Panc1 (cell line): ENCODE results near the gene FEV.

Experiments
- POLR2AphosphoS5 ChIP-seq: IDR thresholded peaks from 2 replicates; pipeline ENCODE4 v1.6.1; 2012; ENCODE audit warnings: mild to moderate bottlenecking, low read depth, low read length, moderate library complexity
- TF ChIP-seq, protein P1 (sequence below): fragments of 450-650 bp; IDR thresholded peaks from 2 replicates; pipeline ENCODE4 v1.5.1; 2017; ENCODE audit warnings: mild to moderate bottlenecking

DNA sequence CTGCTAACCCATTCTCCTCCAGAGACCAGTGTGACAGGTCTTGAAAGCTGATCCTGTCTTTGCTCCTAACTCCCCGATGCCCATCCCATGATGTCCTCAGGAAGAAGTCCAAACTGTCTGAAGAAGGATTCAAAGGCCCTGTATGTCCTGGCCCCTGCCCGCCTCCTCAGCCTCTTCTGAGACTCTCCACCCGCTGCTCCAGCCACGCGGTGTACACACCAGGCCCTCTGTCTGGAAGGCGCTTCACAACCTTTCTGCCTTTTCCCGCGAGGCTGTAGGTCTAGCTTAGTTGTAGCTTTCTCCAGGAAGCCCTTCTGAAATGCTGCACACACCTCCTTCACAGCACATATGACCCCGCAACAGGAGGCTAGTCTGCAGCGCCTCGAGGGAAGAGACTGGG, 31.7 kb upstream of the FEV start:
- TF ChIP-seq, protein P1, sequence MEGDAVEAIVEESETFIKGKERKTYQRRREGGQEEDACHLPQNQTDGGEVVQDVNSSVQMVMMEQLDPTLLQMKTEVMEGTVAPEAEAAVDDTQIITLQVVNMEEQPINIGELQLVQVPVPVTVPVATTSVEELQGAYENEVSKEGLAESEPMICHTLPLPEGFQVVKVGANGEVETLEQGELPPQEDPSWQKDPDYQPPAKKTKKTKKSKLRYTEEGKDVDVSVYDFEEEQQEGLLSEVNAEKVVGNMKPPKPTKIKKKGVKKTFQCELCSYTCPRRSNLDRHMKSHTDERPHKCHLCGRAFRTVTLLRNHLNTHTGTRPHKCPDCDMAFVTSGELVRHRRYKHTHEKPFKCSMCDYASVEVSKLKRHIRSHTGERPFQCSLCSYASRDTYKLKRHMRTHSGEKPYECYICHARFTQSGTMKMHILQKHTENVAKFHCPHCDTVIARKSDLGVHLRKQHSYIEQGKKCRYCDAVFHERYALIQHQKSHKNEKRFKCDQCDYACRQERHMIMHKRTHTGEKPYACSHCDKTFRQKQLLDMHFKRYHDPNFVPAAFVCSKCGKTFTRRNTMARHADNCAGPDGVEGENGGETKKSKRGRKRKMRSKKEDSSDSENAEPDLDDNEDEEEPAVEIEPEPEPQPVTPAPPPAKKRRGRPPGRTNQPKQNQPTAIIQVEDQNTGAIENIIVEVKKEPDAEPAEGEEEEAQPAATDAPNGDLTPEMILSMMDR, result no peak
- no peak for TF ChIP-seq POLR2AphosphoS5
